Right hindlimb (tissue), 1 donor: Measurements from ENCODE around the gene NOX5.

Experiments
- DNase-seq: peaks from one replicate; pipeline ENCODE4 v3.0.0-alpha.2; 2018

NOX5 gene

DNA sequence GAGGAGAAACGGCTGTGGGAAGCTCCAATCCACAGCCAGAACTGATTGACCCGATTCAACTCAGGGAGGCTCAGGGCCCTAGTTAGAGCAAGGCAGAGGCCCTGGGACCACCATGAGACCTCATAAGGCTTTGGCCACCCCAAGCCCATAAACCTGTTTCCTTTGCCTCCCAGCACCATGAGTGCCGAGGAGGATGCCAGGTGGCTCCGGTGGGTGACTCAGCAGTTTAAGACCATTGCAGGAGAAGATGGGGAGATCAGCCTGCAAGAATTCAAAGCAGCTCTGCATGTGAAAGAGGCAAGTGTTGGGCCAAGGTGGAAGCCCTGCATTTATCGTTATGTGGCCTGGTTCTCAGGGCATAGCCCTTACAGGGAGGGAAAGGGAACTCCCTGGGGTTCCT lies 11.9 kb downstream of the NOX5 start:
- no peak for DNase-seq

DNA sequence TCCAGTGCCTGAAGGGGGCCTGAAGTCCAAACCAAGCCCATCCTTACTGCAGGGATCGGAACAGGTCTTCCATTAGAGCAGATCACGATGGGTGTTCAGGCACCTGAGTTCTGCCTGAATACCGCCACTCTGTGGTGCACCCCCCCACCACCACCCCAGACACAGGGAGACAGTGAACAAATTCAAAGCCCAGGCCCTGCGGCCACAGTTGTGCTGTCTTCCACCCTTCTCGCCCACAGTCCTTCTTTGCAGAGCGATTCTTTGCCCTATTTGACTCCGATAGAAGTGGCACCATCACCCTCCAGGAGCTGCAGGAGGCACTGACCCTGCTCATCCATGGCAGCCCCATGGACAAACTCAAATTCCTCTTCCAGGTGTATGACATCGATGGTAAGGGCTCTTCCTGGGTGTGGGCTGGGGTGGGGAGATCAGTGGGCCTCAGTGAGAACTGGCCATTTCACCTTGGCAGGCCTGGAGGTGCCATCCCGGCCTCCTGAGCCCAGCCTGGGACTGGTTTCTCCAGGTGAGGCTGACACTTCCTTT lies 13.6 kb downstream of the NOX5 start:
- no peak for DNase-seq

DNA sequence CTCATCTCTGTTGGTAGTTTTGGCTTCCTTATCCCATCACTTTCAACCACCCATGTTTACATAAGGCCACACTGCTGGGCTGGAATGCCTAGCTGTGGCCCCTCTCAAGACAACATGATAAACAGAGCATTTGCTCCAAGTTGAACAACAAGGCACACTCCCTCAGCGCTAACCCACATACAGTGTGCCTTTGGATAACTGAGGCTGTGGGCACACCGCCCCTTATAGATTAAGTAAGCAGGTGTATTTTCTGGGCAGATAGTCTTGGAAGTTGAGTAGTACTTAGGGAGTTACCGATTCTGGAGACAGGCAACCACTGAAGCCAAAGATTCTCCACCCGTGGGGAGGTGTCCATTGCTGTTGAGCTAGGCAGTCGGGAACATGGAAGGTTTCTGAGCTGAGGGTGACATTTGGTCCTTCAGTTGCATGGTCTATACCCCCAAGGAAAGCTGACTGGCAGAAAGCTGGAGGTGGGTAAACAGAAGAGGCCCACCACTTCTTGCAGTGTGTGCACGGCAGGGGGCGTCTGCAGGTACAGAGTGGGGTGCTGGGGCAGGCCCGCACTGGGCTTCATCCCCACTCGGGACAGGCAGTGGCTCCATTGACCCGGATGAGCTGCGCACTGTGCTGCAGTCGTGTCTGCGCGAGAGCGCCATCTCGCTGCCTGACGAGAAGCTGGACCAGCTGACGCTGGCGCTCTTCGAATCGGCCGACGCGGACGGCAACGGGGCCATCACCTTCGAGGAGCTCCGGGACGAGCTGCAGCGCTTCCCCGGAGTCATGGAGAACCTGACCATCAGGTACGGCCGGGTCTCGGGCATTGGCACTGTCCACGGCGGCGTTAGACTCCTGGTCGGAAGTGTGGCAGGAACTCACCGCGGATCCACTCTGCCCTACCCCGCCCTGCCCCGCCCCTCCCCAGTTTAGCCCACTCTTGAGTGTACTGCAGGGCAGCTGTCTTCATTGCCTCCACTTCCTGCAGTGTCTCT lies 16.8 kb downstream of the NOX5 start:
- DNase-seq = peak; percentile 47

DNA sequence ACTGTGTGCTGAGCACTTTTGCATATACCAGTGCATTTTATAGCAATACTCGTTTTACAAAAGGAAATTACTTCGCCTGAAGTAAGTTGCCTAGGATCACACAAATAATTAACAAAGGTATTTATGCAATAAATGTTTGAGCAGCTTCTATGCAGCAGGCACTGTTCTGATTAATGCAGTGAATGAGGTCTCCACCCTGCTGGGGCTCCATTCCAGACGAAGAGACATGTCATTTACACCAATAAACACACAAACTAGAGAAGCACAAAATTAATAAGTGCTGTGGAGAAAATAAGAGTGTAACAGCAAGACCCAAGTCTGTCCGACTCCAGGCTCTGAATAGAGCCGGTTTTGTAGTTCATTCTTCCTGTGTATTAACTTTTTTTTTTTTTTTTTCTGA lies 17.5 kb downstream of the NOX5 start:
- no peak for DNase-seq

DNA sequence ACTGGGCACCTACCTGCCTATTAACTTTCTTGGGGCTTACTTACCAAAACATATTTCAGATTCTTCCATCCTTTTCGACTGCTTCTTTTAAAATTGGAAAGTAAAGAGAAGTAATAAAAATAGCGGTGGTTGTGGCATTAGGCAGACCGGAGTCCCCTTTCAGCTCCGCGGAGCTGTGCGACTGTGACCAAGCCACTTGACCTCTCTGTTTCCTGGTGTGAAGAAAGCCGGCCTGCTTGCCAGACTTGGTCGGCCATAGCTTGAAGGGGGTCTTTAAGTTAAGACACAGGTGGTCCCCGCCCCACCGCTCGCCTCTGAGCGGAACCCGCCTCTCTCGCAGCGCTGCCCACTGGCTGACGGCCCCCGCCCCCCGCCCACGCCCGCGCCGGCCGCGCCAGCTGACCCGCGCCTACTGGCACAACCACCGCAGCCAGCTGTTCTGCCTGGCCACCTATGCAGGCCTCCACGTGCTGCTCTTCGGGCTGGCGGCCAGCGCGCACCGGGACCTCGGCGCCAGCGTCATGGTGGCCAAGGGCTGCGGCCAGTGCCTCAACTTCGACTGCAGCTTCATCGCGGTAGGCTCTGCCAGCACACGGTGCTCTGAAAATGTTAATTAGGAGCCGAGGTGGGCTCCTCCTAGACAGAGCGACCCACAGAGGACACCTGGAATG lies 18.3 kb downstream of the NOX5 start:
- DNase-seq = no peak

DNA sequence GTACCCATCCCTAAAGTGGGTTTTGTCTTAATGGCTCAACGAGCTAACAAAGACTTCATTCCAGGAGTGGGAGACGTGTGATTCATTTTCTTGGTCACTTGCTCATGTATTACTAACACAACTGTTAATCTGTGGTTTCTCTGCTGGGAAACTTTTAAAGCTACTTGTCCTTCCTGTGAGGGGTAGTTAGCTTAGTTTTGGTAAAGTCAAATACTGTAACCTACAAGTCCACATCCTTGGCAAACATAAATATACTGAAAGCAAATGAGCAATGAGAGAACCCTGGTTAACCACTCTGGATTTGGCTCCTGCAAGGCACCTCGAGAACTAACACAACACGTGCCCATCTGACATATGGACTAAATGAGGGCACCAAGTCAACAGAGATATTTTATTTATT lies 19.9 kb downstream of the NOX5 start:
- DNase-seq = no peak

DNA sequence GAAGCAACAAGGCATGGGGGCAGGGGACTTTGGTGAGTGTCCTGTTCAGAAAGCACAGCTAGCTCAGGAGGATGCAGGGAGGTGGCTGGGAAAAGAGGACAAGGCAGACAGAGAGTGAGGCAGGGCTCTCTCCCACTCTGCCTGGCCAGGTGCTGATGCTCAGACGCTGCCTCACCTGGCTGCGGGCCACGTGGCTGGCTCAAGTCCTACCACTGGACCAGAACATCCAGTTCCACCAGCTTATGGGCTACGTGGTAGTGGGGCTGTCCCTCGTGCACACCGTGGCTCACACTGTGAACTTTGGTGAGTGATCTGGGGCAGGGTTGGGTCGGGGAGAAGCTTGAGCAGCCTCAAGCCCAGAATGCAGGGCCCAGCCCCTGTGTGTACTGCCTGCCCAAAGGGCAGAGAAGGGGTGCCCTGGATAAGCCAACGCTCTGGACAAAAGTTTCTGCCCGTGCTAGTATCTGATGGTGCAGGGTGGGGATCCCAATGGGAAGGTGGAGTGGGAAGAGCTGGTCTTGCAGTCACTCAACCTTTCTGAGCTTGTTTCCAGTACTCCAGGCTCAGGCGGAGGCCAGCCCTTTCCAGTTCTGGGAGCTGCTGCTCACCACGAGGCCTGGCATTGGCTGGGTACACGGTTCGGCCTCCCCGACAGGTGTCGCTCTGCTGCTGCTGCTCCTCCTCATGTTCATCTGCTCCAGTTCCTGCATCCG lies 20.9 kb downstream of the NOX5 start:
- DNase-seq = no peak

DNA sequence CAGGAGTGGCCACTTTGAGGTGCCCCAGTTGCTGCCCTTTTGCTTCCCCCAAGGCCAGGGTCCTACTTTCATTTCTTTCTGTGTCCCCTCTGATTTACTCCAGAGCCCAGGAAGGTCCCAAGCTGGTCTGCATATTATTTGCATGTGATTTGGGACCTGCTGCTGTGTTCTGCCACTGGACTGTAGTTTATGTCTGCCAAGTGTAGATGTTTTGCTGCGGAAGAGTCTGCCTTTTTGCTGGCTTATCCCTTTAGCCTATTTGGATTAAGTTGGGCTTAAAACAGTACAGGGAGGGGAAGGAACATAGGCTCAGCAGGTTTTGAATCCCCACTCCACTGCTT lies 21.4 kb downstream of the NOX5 start:
- no peak for DNase-seq

DNA sequence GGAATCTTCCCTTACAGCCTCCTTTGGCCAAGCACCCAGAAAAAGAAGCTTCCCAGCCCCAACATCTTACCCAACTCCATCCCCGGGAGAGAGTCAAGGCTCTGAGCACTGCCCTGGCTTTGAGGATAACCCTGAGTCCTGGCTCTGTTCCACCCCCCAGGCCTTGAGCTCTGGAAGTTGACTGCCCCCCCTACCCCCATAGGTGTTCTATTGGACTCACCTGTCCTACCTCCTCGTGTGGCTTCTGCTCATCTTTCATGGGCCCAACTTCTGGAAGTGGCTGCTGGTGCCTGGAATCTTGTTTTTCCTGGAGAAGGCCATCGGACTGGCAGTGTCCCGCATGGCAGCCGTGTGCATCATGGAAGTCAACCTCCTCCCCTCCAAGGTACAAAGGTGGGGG lies 22.3 kb downstream of the NOX5 start:
- DNase-seq = no peak

DNA sequence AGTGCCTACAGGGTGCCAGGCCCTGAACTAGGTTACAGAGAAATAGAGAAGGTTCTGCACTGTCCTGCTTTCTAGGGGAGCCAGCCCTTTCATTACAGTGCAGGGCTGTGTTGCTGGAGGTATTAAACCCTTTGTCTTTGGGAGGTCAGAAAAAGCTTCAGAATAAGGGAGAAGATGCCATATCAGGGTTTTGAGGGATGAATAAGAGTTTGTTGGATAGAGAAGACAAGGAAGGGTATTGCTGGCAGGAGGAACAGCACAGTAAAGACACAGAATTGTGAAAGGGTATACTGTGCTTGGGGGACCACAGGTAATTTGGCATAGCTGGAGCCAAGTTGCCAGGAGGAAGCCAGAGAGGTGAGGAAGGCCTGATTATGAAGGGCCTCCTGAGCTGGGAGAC lies 23.0 kb downstream of the NOX5 start:
- no peak for DNase-seq

DNA sequence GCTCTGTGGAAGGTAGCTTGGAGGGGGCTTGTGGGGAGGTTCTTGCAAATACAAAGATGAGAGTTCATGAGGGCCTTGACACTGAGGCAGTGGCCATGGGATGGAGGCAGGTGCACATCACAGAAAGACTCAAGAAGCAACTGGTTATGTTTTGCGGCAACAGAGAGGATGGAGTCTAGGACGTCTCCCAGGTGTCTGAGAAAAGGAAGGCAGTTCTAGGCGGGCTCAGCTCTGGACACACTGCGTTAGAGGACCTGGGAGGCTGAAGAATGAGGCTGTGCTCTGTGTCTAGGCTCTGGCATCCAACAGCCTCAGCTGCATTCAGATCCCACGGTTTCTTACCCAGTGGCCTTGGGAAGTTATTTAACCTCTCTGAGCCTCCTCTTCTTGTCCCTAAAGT lies 23.5 kb downstream of the NOX5 start:
- no peak for DNase-seq

DNA sequence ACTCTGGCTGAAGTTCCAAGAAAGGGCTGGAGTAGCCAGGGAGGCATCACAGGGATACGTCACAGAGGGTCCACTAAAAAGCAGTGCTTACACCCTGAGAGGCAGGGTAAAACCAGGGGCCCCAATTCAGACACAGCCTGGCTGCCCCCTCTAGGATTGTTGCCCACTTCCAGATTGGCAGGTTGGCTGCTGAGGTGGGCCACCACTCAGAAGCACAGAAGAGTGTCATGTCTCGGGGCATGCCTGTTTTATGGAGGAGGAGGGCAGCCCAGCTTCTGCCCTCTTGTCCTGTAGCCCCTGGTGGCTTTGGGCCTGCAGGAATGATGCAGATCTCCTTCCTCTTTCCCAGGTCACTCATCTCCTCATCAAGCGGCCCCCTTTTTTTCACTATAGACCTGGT lies 24.0 kb downstream of the NOX5 start:
- DNase-seq = no peak

DNA sequence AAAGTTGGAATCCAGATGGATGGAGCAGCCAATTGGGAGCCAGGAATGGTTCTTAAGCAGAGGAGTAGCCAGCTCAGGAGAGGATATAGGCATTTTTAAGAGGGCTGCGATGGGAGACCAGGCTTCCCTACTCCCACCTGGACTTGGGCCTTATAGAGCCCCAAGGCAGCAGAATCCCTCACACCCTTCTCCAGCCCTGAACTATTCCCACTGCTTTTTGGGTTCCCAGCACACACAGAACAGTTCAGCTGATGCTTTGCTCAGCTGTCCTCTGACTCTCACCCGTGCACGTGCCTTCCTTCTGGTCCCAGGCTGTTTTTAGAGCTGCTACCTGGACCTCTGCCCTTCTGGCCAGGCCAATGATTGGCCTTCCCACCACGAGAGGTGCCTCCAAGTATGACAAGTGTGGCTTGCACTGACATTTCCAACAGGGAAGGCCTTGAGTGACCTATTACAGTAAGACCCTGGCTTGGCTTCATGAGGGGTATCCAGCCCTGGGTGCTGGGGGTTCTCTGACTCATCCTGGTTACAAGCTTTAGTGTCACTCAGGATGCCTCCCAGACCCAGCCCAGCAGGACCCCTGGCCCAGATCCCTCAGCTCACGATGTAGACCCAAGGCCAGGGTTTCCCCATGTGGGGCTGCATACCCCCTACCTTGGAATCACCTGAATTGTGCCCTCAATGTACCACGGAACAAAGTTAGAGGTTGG lies 25.2 kb downstream of the NOX5 start:
- no peak for DNase-seq

DNA sequence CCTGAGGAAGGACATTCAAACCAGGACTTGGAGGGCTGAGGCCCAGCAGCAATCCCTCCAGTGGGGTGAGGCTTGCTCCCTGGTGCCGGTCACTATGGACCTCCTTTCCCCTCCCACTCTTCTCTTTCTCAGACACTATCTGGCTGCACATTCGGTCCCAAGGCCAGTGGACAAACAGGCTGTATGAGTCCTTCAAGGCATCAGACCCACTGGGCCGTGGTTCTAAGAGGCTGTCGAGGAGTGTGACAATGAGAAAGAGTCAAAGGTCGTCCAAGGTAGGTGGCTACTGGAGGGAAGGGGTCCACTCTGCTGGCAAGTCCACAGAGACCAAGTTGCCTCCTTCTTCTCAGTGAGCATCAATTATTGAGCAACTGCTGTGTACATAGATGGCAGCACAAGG lies 28.0 kb downstream of the NOX5 start:
- DNase-seq = no peak

DNA sequence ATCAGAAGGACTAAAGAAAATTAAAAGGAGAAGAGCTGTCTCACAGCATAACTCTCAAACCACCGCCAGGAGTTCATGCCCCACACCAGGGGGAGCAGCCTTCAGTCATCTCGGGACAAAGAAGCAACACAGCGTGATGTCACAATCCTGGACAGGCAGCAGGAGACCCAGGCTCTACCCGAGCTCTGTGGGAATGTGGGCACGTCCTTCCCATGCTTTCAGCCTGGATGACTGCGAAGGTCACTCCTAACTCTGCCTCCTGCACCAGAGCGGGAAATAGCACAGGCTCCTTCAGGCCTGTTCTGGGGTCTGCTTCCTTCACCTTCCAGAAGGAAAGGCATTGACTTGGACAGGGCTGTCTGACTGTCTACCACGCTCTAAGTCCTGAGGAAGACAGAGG lies 31.3 kb downstream of the NOX5 start:
- no peak for DNase-seq

DNA sequence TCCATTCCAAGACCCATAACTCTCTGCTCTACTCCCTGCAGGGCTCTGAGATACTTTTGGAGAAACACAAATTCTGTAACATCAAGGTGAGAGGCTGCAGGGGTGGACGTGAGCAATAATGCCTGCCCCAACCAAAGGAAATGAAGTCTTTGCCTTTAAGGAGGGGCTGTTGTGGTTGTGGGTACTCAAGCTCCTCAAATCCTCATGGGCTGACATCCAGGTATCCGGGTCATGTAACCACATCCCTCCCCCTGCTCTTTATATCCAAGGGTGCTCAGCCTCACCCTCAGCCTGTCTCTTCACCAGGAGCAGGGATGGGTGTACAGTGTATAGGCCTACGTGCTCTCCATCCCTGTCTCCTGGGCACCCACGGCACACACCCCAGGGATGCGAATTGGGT lies 32.3 kb downstream of the NOX5 start:
- no peak for DNase-seq

DNA sequence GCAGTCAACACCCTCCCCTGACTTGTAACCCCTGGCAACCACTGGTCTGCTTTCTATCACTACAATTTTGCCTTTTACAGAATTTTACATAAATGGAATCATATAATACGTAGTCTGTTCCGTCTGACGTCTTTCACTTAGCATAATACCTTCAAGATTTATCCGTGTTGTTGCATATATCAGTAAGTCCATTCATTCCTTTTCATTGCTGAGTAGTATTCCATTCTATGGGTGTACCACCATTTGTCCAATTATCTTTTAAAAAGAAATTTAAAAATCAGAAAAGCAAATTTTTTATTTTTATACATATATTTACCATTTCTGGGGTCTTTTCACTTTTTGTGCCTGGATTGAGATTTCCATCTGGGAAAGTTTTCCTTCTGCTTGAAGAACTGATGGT lies 35.5 kb downstream of the NOX5 start:
- no peak for DNase-seq

DNA sequence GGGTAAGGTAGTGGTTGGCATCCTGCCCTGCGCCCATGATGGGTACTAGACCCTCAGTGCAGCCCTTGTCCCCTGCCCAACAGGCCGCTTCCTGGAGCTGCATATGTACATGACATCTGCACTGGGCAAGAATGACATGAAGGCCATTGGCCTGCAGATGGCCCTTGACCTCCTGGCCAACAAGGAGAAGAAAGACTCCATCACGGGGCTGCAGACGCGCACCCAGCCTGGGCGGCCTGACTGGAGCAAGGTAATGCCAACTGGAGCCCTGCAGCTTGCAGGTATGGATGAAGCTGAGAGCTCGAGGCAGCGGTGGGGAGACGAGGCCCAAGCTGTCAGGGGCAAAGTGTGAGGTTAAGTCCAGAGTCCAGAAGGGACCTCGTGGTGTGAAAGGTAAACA lies 40.8 kb downstream of the NOX5 start:
- no peak for DNase-seq

DNA sequence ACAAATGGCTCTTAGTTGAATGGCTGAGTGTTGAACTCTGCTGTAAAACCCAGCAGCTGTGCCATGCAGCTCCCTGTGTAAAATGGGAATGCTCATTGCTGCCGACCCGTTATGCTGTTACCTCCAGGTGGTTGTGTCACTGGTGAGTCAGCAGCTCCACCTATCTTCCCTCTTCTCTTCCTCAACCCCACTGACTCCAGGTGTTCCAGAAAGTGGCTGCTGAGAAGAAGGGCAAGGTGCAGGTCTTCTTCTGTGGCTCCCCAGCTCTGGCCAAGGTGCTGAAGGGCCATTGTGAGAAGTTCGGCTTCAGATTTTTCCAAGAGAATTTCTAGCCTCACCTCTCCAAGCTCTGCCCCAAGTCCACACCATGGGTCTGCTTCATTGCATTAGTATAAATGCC lies 41.9 kb downstream of the NOX5 start:
- no peak for DNase-seq

DNA sequence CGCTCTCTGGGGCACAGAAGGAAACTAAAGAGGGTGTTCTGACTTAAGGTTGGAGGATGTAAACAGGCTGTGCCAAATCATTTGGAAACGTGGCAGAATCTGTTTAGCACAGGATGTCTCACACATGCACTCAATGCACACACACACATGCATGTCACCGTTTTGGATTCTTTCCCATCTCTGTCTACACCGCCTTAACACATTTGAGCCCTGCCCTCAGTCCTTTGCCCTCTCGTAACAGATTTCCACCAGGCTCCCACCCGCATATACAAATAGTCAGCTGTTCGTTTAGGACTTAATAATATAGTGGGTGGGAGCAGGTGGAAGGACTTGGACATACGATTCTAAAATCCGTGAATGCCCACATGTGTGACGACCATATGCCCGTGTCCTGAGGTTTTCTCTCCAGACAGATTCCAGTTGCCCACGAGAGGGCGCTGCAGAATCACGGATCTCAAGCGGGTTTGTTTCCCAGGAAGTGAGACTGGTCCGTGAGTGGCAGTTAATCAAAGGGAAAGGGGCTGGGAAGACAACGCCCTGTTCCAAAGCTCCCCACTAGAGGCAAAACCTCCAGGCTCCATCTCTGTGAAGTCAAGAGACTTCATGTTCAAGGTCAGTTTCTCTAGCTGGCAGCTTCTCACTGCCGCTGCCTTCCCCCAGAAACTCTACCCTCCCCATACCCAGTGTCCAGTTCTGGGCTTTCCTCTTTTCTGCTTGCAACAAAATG lies 44.5 kb downstream of the NOX5 start:
- peak; percentile 91 for DNase-seq

DNA sequence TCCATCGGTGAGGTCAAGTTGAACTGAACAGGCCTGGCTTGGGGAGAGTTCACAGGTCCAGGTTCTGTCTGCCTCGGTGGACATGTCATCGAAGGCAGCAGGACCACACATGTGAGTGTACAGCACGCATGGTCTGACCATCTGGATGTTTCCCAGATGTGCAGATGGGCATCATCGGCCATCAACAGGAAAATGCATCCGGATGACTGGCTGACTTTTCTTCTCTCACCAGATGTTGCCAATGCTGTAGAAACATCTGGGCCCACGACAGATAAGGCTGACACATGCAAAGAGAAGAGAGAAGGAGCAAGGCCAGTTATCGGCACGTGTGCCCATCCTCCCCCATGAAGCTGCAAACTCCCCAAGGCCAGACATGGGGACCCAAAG lies 45.1 kb downstream of the NOX5 start:
- no peak for DNase-seq

DNA sequence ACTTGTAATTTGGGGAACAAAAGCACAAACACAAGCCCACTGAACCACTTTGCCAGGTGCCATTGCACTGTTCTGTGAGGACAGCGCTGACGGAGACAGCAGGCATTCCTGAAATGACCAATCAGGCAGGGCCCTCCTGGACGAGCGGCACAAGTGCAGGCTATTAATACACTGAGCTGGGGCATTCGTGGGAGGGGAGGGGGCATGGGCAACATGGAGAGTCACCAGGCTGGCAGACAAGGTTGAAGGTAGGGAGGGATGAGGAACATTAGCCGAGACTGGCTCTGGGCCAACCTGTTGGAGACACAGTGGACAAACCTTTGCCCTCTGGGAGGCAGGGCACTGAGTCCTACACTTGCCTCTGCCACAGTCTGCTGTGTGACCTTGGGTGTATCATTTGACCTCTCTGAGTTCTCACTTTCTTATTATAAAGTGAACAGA lies 45.6 kb downstream of the NOX5 start:
- peak; percentile 39 for DNase-seq
